Natural killer cell (primary cell): ENCODE data around the gene PLLP. TPM values are rescaled to one million over a fixed set of nuclear protein-coding genes. Genes with fewer than 3 reads are reported as not detected.

Source experiments
- ATAC-seq, 3 donors: fragments of 150-1000 bp in 2 of 3; fragments of 200-7000 bp in 1 of 3; cut with Tn5 transposase; 1 replicate in 1 of 3; 2 replicates in 2 of 3; pipeline ENCODE4 v1.10.0; 2021; ENCODE audit warnings: mild to moderate bottlenecking in 2 of 3, moderate library complexity in 2 of 3
- DNase-seq, 2 donors: peaks; one replicate each; pipeline versions ENCODE4 v3.0.0 to v3.0.0-alpha.2; 2013 to 2021; ENCODE audit warnings: mixed read lengths in 1 of 2
- H3K27ac ChIP-seq: one replicate; pipeline ENCODE4 v1.5.1; 2013; ENCODE audit warnings: mild to moderate bottlenecking, low read length
- H3K27me3 ChIP-seq: one replicate; pipeline ENCODE4 v1.6.1; 2013; ENCODE audit warnings: low read length; ENCODE audit not compliant: control insufficient read depth, insufficient read depth
- H3K36me3 ChIP-seq: one replicate; pipeline ENCODE4 v1.6.1; 2013; ENCODE audit warnings: low read length; ENCODE audit not compliant: control insufficient read depth, insufficient read depth
- H3K4me1 ChIP-seq: one replicate; pipeline ENCODE4 v1.6.1; 2013; ENCODE audit warnings: low read length; ENCODE audit not compliant: control insufficient read depth, insufficient read depth
- H3K4me3 ChIP-seq: one replicate; pipeline ENCODE4 v1.5.1; 2013; ENCODE audit warnings: low read length
- H3K9me3 ChIP-seq: one replicate; pipeline ENCODE4 v1.6.1; 2013; ENCODE audit warnings: low read length; ENCODE audit not compliant: control insufficient read depth, insufficient read depth
- H3K27ac Mint-ChIP-seq, 2 donors: one replicate each; pipeline ENCODE4 v1.8.0; 2022; ENCODE audit warnings: mild to moderate bottlenecking in 2 of 2, mixed read lengths in 2 of 2, moderate library complexity in 1 of 2
- H3K27me3 Mint-ChIP-seq, 2 donors: one replicate each; pipeline ENCODE4 v1.8.0; 2022; ENCODE audit warnings: low read depth in 2 of 2, mixed read lengths in 2 of 2
- H3K36me3 Mint-ChIP-seq: one replicate; pipeline ENCODE4 v1.8.0; 2022; ENCODE audit warnings: mixed read lengths
- H3K4me1 Mint-ChIP-seq, 2 donors: one replicate each; pipeline ENCODE4 v1.8.0; 2022; ENCODE audit warnings: mixed read lengths in 2 of 2
- H3K4me3 Mint-ChIP-seq: one replicate; pipeline ENCODE4 v1.8.0; 2022; ENCODE audit warnings: mild to moderate bottlenecking, moderate library complexity, mixed read lengths
- H3K9me3 Mint-ChIP-seq, 2 donors: one replicate each; pipeline ENCODE4 v1.8.0; 2022; ENCODE audit warnings: mixed read lengths in 2 of 2
- WGBS: methylation state at CpG from one replicate; pipeline ENCODE4 v1.1.7; 2013; ENCODE audit warnings: missing lambda C conversion rate; ENCODE audit not compliant: insufficient coverage; 5-methylcytosine and 5-hydroxymethylcytosine counted together
- intact Hi-C: fragments of 100-400 bp; cut with micrococcal nuclease; formaldehyde crosslinking; loops from one replicate; pipeline ENCODE4 v1.14.2; 2022
- total RNA-seq, 4 donors: library from RNA; stranded (reverse); fragments of 120-200 nt in 1 of 4; gene quantifications; one replicate each; pipeline versions ENCODE4 v1.2.3 to v1.2.4, GENCODE V29; 2013 to 2022
- TF ChIP-seq, protein P1 (sequence below): fragments of 200-600 bp; IDR thresholded peaks from one replicate; pipeline ENCODE4 v1.8.0; 2022; ENCODE audit warnings: antibody characterized with exemption

PLLP gene
- total RNA-seq, 3 donors from 2014 or later (not counting 1 experiment from before 2014, with no cell fraction given) = not detected

GRCh38 chr16:57314161-57314785 lies 29.8 kb upstream of the PLLP start:
- no peak for DNase-seq
- intact Hi-C loops = no loop called here
- no peak for ATAC-seq
- H3K27me3 ChIP-seq = no peaks in the 10 kb centered on the region
- Mint-ChIP-seq H3K9me3 (no peaks in the 10 kb centered on the region), H3K4me3 (no peak overlapping the region), H3K27me3 (peaks cover 3 to 12% of the 10 kb centered on the region in 2 donors), H3K36me3 (no peaks in the 10 kb centered on the region), H3K4me1 (peaks cover 0 to 9% of the 10 kb centered on the region in 2 donors), H3K27ac (peak overlapping the region in 1 of 2 donors; percentile 18)
- peaks cover 3% of the 10 kb centered on the region for H3K4me1 ChIP-seq
- H3K27ac ChIP-seq = no peak overlapping the region
- WGBS = 93% methylated on average over 1 of the region's 1 CpG
- TF ChIP-seq, protein P1, sequence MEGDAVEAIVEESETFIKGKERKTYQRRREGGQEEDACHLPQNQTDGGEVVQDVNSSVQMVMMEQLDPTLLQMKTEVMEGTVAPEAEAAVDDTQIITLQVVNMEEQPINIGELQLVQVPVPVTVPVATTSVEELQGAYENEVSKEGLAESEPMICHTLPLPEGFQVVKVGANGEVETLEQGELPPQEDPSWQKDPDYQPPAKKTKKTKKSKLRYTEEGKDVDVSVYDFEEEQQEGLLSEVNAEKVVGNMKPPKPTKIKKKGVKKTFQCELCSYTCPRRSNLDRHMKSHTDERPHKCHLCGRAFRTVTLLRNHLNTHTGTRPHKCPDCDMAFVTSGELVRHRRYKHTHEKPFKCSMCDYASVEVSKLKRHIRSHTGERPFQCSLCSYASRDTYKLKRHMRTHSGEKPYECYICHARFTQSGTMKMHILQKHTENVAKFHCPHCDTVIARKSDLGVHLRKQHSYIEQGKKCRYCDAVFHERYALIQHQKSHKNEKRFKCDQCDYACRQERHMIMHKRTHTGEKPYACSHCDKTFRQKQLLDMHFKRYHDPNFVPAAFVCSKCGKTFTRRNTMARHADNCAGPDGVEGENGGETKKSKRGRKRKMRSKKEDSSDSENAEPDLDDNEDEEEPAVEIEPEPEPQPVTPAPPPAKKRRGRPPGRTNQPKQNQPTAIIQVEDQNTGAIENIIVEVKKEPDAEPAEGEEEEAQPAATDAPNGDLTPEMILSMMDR = no peak
- H3K36me3 ChIP-seq = no peaks in the 10 kb centered on the region
- H3K4me3 ChIP-seq = no peak overlapping the region
- no peaks in the 10 kb centered on the region for H3K9me3 ChIP-seq

- Histone ChIP-seq H3K27me3 (no peaks in the 10 kb centered on the region), H3K36me3 (no peaks in the 10 kb centered on the region), H3K9me3 (no peaks in the 10 kb centered on the region), H3K4me1 (peaks cover 3% of the 10 kb centered on the region), H3K4me3 (no peak overlapping the region), H3K27ac (no peak overlapping the region)
- H3K27me3 Mint-ChIP-seq = peaks cover 3 to 12% of the 10 kb centered on the region in 2 donors
- peak in 1 of 3 donors; percentile 12 for ATAC-seq
- no peak for DNase-seq
- no peak overlapping the region for H3K4me3 Mint-ChIP-seq
- WGBS = 94% methylated on average over 2 of the region's 2 CpGs
- intact Hi-C loops = no loop called here
- no peaks in the 10 kb centered on the region for H3K36me3 Mint-ChIP-seq
- H3K4me1 Mint-ChIP-seq = peaks cover 0 to 11% of the 10 kb centered on the region in 2 donors
- no peak overlapping the region for H3K27ac Mint-ChIP-seq
- TF ChIP-seq, protein P1 = no peak
- no peaks in the 10 kb centered on the region for H3K9me3 Mint-ChIP-seq
Observed at GRCh38 chr16:57313509-57313908, 29.0 kb upstream of the PLLP start.

GRCh38 chr16:57310801-57311200 lies 26.3 kb upstream of the PLLP start:
- Histone ChIP-seq H3K9me3 (no peaks in the 10 kb centered on the region), H3K36me3 (no peaks in the 10 kb centered on the region), H3K4me3 (no peak overlapping the region), H3K27ac (no peak overlapping the region), H3K4me1 (peaks cover 3% of the 10 kb centered on the region), H3K27me3 (no peaks in the 10 kb centered on the region)
- DNase-seq (no peak), ATAC-seq (no peak)
- Mint-ChIP-seq H3K27ac (no peak overlapping the region), H3K27me3 (peaks cover 3 to 6% of the 10 kb centered on the region in 2 donors), H3K4me3 (no peak overlapping the region), H3K4me1 (peaks cover 0 to 11% of the 10 kb centered on the region in 2 donors), H3K9me3 (no peaks in the 10 kb centered on the region), H3K36me3 (no peaks in the 10 kb centered on the region)
- intact Hi-C loops = no loop called here
- 63% methylated on average over 4 of the region's 4 CpGs for WGBS
- TF ChIP-seq, protein P1 = no peak

DNA sequence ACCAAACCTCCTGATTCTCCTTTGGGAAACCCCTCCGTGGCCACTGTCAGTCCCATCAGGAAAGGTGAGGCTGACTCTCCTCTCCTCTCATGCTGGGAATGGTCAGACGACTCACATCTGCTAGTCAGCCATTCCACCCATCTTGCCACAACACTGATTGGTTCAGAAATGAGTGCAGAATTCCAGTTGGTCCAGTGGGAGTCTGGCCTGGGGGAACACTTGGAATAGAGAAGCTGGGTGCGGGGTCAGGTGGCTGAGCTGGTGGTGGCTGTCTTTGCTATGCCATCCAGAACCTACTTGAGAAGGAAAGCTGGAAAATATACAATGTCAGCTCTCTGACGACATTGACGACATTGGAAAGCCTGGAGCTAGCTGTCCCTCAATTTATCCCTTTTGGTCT lies 23.6 kb upstream of the PLLP start:
- H3K4me1 ChIP-seq = peaks cover 13% of the 10 kb centered on the region
- Mint-ChIP-seq H3K4me3 (no peak overlapping the region), H3K36me3 (no peaks in the 10 kb centered on the region), H3K9me3 (no peaks in the 10 kb centered on the region), H3K27ac (no peak overlapping the region), H3K4me1 (peaks cover 0 to 6% of the 10 kb centered on the region in 2 donors), H3K27me3 (peaks cover 3 to 6% of the 10 kb centered on the region in 2 donors)
- H3K9me3 ChIP-seq = no peaks in the 10 kb centered on the region
- no peak overlapping the region for H3K4me3 ChIP-seq
- intact Hi-C loops = no loop called here
- TF ChIP-seq, protein P1 = no peak
- ATAC-seq (no peak), DNase-seq (no peak)
- no peaks in the 10 kb centered on the region for H3K27me3 ChIP-seq
- H3K27ac ChIP-seq = no peak overlapping the region
- WGBS = 84% methylated on average over 5 of the region's 5 CpGs
- no peaks in the 10 kb centered on the region for H3K36me3 ChIP-seq
